GM18520 (cell line): Measurements from ENCODE around the gene CORO1C.
"Not testable (repeated sequence)": the region's sequence is repeated elsewhere in the genome, so short reads cannot be mapped to it uniquely, and the experiment has no call there.

Experiments
- ATAC-seq: cut with Tn5 transposase; IDR thresholded peaks from one replicate; pipeline ENCODE4 v1.9.1; 2021; ENCODE audit not compliant: unreplicated experiment

The CORO1C gene

GRCh38 chr12:108620236-108620879 lies 111.0 kb downstream of the CORO1C start:
- ATAC-seq: no peak

GRCh38 chr12:108619369-108620160 lies 111.8 kb downstream of the CORO1C start:
- ATAC-seq: no peak

- not testable (repeated sequence) for ATAC-seq
Observed at GRCh38 chr12:108618953-108619274, 112.4 kb downstream of the CORO1C start.

- ATAC-seq: peak; percentile 28
Observed at GRCh38 chr12:108618079-108618952, 113.0 kb downstream of the CORO1C start.

DNA sequence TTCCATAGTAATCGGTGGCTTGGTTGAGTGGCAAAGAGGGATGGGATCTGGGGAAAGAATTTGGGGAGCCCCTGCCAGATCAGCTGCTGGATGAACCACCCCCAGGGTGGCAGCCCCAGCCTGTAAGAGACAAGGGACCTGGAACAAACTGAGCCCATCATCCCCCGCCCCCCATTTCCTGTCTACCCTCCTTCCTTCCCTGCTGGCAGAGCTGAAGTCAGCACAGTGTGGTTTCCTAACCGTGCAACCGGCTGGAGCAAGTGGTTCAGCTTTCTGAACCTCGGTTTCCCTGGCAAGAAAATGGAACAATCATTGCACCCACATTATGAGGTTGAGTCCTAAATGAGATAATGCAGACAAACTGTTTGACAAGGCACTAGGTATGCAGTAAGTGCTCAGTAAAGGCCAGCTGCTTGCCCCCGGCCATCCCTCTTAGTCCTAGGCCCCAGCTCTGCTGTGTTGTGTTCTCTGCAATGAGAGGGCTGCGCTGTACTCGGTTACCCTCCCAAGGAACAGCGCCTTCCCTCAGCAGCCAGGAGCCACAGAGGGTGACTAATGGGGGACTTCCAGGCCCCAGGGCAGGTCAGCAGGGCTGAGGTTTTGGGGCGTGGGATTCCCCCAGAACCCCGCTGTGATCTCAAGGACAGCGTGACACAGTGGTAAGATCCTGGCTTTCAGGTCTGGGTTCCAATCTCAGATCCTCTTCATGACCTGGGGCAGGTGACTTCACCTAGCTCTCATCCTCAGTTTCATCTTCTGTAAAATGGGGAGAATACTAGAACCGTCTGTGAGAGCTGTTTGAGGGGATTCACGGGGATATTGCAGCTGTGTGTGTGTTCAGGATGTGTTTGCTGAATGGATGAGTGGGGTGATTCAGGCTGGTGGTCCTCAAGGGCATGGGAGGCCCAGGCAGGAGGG lies 114.1 kb downstream of the CORO1C start:
- peak; percentile 77 for ATAC-seq

DNA sequence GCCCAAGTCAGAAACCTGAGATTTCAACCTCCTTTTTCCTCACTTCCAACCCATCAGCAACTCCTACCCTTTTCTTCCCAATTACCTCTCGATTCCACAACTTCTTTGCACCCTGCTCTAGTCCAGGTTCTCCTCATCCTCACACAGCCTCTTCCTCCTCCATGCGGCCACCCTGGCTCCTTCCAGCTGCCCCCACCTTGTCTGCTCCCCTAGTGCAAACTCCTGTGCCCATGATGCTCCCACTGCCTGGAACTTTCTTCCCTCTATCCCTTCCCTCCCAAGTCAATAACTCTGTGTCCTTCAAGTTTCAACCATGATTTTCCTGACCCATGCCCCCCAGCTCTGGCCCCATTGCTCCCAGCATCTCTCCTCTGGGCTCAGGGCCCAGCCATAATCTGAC lies 115.0 kb downstream of the CORO1C start:
- ATAC-seq: no peak

GRCh38 chr12:108615918-108616317 lies 115.4 kb downstream of the CORO1C start:
- no peak for ATAC-seq

DNA sequence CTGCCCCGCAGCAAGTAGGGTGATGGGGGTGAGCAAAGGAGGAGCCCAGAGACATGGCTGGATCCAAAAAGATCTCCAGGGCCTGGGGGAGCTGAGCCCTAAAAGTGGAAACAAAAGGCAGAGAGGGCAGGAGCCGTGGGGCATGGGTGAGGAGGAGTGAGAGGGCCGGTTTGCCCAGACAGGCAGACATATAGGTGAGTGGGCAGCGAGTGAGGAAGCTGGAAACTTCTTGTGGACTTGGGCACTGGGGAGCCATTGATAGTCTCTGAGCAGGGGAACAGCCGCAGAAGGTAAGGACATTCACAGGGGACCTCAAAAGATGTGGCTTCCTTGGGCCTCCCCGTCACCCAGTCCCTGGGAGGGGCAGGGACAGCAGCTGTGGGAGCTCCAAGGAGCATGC lies 116.7 kb downstream of the CORO1C start:
- ATAC-seq: no peak

- ATAC-seq: no peak
Observed at GRCh38 chr12:108614041-108614440, 117.3 kb downstream of the CORO1C start.

- no peak for ATAC-seq
Observed at GRCh38 chr12:108613548-108613947, 117.8 kb downstream of the CORO1C start.

- ATAC-seq: no peak
Observed at GRCh38 chr12:108612788-108613282, 118.5 kb downstream of the CORO1C start.

DNA sequence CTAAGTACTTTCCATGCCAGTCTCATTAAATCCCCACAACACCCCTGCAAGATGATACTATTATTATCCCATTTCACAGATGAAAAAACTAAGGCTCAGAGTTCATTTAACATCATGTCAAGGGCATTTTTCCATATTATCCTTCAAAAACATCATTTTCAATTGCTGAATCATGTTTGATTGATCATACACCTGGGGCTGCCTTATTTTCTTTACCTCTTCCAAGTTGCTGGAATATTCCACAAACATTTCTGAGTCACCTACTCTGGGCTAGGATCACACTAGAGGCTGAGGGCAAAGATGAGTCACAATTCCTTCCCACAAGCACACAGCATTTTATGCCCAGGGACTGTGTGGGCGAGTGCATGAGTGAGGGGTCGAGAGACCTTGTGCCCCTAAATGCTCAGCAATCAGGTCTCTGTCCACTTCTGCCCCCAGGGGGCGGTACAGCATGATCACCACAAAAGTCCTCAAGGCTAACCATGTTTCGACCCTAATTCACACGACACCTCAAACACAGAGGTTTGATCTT lies 119.4 kb downstream of the CORO1C start:
- ATAC-seq: no peak

- ATAC-seq: no peak
Observed at GRCh38 chr12:108610856-108611605, 120.3 kb downstream of the CORO1C start.

GRCh38 chr12:108610336-108610815 lies 120.9 kb downstream of the CORO1C start:
- ATAC-seq: no peak

- ATAC-seq: no peak
Observed at GRCh38 chr12:108609537-108610335, 121.6 kb downstream of the CORO1C start.

GRCh38 chr12:108608616-108609015 lies 122.7 kb downstream of the CORO1C start:
- ATAC-seq: no peak

DNA sequence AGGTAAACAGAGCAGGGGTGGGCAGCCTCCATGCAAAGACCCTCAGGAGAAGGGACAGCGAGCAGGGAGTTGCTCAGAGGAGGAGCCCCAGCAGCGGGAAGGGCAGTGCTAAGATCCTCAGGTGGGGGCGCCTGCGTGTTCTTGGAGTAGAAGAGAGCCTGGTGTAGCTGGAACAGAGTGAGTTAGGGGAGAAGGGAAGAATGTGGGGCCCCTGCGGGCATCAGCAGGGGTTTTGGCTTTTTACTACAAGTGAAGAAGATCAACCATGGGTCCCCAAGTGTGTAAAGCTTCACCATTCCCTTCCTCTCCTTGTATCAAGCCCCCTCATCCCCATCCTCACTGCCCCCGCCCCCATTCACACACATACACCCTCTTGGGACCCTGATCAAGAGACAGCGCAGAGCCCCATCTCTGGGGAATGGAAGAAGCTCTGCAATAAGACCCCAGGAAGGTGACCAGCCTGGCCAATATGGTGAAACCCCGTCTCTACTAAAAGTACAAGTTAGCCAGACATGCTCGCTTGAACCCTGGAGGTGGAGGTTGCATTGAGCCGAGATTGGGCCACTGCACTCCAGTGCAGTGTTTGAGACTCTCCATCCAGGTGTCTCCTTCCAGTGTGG lies 123.2 kb downstream of the CORO1C start:
- no peak for ATAC-seq

GRCh38 chr12:108606492-108606891 lies 124.8 kb downstream of the CORO1C start:
- ATAC-seq: no peak
